NCI-H146 (cell line): ENCODE data around the gene BFSP2.
A peak's percentile ranks its signal among the peaks of the same experiment; 100 is the strongest.

ENCODE experiments used
- DNase-seq: peaks from one replicate; lab custom pipeline; 2025; lab: John Stamatoyannopoulos, UW

BFSP2 gene, protein sequence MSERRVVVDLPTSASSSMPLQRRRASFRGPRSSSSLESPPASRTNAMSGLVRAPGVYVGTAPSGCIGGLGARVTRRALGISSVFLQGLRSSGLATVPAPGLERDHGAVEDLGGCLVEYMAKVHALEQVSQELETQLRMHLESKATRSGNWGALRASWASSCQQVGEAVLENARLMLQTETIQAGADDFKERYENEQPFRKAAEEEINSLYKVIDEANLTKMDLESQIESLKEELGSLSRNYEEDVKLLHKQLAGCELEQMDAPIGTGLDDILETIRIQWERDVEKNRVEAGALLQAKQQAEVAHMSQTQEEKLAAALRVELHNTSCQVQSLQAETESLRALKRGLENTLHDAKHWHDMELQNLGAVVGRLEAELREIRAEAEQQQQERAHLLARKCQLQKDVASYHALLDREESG

DNA sequence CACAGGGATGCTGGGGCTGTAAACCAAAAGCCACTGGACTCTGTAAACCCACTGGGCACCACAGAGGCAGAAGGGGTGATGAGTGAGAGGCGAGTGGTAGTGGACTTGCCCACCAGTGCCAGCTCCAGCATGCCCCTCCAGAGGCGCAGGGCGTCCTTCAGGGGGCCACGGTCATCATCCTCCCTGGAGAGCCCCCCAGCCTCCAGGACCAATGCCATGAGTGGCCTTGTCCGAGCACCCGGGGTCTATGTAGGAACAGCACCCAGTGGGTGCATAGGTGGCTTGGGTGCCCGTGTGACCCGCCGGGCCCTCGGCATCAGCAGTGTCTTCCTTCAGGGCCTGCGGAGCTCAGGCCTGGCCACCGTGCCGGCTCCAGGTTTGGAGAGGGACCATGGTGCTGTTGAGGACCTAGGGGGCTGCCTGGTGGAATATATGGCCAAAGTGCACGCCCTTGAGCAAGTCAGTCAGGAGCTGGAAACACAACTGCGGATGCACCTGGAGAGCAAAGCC, at the start of gene BFSP2:
TSS of gene BFSP2 (plus strand) at position 51 of the 510 bp plus-strand sequence. CDS start at position 79, 28 bp downstream.
- no peak for DNase-seq

DNA sequence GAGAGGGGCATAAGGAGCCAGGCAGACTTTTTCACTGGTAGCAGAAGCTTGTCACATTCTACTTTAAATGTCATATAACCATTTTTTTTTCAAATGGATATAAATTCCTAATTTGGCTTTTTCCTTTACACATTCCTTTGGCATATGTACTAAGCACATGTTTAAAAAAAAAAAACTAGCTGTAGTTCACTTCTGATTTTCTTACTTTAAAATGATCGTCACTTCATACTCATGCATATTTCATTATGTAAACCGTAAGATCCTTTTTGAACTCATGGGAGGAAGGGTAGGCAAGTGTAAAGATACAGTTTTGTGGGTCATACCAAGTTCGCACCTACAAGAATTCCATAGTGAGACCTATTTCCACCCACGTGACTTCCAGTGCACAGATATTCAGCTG, 45.1 kb upstream of the BFSP2 start:
- DNase-seq: no peak

DNA sequence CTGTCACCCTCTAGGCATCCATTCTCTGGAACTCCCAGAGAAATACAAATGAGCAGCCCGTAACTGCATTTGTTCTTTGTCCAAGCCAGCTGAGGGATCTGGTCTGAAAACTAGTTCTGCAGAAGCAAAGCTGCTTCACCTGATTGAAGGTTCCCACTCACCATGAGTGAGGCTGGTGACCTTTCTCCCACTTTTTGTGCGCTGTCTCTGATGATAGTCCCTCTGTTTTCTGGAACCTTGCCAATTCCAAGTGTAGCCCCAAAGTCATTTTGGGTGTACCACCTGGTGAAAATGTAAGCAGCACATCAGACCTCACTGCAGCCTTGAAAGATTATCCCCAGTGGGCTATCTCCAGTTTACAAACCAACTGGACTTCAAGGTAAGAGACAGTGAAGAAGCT, 39.4 kb upstream of the BFSP2 start:
- DNase-seq: no peak

DNA sequence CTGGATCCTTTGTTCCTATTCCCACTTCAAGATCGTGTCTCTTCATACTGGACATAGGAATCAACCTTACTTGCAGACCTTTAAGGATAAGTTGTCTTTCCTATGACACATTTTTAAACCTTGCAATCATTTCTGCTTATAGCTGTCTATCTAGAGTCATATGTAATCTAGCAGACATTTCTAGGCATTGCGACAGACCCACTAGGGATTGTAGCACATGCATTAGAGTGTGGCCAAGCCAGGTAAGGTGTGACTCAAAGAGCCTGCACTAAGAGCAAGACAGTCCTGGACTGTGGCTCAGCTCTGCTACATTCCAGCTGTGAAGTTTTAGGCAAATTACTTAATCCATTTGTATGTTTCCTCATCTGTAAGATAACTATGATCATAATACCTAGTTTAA, 38.8 kb upstream of the BFSP2 start:
- DNase-seq: no peak

DNA sequence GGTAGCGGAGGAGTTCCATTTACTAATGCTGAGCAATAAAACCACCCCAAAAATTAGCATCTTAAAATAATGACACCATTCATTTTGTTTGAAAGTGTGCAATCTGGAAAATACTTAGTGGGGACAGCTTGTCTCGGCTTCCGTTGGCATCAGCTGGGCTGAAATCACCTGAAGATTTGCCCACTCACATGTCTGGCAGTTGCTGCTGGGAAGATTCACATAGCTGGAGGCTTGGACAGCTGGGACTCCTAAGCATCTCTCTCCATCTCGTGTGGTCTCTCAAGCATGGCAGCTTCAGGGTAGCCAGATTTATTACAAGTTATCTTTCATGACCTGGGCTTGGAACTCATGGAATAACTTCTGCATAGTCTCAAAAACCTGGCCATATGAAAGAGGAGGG, 38.4 kb upstream of the BFSP2 start:
- DNase-seq: no peak

DNA sequence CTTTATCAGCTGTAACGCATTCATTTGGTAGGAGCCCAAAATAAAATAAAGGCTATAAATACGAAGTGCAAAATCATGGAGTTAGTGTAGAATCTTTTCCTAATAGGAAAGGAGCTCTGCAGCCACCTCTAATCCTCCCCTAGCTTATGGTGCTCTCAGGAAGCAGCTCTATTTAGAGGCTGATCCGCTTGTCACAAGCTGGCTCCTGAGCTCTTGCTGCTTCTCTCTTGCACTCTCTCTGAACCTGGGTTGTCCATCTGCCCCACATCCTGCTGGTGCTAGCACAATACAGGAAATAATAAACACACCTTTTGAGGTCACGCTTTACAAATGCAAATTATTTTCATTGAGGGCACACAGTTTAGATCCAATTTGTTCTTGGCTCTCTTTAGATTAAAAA, 37.3 kb upstream of the BFSP2 start:
- DNase-seq: peak; percentile 89

DNA sequence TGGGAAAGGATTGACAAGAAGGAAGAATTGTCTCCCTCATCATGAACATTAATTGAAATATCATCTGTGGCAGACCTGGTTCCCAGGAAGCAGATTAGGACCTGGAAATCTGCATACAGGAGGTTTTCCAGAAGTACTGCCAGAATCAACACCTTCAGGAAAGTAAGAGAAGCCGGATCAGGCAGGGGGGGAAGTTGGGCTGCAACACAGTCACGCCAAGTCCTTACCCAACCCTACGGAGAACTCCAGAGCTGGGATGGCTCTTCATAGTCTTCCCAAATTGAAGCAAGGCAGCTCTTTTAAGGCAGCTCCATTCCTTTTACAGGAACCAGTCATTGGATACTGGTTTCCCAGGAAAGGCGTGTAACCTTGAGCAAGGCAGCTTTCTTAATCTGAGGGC, 35.2 kb upstream of the BFSP2 start:
- DNase-seq: no peak

DNA sequence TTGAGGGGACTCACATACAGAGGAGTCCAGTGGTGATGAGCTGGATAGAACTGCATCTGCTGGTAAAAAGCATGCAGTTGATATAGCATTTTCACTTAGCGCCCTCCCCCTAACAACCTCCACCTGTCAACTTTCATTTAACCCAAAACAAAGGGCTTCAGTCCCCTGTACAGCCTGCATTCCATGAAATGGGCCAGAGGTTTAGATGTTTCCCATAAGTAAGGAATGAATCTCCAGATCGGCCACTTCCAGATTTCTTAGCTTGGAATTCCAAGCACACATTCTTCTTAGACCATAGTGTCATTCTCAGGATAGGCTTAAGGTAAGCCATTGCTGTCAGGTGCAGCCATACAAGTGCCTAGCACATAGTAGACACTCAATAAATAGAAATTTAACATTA, 32.9 kb upstream of the BFSP2 start:
- no peak for DNase-seq

DNA sequence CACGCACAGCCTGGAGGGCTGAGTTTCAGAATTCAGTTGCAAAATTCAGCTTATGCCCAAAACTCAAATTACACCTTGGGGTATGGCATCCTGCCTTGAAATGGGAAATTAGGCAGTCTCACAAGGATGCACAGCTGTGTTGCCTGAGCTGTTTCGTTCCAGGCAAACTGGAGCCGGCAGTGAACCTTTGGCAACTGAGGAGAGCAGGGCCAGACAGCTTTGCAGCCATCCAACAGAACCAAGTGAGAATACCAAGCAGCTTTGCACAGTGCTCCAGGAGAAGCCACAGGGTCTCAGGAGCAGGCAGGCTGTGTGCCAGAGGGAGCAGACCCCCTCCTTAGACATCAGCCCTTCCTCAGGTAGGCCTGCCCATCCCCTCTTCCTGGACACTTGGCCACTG, 32.5 kb upstream of the BFSP2 start:
- DNase-seq: no peak

DNA sequence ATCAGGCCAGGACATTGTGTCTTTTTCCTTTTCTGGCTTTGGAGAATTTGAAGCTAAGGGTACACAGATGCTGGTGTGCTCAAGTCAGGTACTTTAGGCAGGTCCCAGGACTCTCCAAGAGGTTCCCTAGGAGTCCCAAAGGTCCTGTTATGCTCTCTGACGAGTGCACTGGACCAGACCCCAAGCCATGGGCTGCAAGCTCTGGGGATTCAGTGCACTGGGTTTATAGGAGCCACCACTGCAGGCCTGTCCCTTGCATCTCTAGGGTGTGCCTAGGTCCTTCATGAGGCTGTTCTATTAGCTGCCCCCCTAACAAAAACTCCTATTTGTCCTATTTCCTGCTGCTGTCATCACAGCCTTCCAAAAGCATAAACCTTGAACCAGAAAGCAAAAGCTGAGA, 31.9 kb upstream of the BFSP2 start:
- no peak for DNase-seq

DNA sequence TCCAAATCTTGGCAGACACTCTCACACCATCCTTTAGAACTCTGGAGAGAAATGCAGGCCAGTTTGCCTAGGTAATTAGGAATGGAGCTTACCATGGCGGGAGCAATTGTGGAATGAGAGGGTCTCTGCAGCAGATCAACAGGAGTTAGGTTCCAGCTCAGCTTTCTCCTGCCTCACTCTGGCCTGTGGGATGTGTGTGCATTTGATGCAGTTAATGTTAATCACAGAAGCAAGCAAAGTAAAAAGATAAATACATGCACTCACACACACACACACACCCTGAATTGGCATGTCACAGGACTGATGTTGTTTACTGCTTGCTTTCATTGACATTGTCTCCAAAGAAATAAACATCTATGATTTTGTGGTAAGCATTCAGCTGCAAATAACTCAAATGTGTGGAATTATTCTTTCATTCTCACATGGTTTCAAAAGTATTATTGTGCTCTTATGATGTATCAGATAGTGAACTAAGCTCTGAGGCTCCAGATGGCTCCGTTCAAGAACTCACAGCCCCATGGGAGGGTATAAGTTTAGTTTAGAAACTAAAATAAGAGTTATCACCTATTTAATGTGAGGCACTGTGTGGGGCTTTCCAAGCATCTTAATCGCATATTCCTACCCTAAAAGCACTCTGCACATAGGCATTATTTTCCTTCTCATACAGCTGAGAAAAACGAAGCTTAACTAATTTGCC, 31.3 kb upstream of the BFSP2 start:
- DNase-seq: no peak

DNA sequence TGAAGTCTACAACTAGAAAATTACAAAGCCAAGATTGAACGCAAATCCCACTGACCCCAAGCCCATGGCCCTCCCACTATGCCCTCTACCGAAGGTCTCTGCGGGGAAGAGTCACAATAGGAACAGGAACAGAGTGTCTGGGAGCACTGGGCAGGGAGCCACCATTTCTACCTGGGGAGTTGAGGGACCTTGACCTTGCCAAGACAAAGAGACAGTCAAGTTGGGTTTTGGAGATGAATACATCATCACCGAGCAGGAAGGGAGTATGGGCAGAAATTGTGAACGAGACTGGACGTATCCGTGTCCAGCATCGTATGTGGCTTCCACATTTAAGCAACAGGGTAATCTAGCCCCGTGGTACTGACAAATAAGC, 30.8 kb upstream of the BFSP2 start:
- no peak for DNase-seq

DNA sequence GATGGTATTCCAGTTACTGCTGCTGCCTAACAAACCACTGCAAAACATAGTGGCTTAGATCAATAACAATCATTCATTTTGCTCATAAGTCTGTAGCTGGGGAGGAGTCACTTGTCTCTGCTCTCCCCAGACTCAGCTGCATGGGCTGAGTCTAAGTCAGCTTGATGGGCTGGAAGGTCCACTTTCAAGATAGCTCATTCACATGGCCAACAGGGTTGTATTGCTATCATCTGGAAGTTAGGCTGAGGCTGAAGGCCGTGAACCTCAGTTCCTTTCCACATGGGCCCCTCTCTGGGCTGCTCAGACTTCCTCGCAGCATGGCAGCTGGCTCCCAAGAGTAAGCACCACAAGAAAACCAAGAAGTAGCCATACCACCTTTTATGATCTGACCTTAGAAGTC, 28.7 kb upstream of the BFSP2 start:
- no peak for DNase-seq

DNA sequence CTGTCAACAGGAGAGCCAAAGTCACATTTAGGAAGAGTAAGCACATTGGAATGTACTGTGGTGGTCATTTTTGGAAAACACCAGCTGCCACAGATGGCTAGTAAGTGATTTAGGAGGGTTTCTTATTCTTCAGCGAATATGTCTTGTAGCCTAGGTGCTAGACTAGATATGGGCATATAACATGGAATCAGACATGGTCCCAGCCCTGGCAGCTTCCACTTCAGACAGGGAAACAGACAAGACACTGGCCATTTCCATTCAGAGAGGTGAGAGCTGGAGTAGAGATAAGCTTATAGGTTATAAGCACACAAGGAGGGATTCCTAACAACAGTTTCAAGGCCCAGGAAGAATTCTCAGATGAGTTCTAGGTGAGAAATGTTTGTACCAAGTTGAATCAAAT, 28.2 kb upstream of the BFSP2 start:
- no peak for DNase-seq

DNA sequence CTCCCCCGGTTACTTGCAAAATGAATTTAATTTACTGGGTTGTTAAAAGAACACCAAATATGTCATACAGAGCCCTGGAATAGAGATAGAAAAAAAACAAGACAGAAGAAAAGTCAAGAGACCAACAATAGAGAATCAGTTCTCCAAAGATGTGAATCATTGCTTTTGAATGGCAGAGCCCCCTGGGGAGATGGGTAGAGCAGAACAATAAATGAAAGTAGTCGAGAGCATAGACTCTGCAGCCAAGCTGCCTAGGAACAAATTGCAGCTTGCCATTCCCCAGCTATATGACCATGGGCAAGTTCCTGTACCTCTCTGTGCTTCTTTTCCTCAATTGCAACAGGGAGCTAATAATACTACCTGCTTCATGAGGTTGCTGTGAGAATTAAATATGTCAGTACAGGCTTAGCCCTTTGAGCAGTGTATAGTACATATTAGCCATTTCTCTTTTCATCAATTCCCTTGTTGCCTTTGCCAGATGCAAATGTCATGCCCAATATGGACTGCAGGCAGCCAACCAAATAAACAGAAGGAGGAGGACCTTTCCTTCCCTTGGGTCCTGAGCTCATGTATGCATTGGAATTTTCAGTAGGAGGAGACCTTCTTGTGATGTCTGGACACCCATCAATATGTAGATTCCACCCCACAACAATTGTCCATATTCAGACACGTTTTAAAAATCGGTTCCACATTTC, 25.0 kb upstream of the BFSP2 start:
- peak; percentile 44 for DNase-seq

DNA sequence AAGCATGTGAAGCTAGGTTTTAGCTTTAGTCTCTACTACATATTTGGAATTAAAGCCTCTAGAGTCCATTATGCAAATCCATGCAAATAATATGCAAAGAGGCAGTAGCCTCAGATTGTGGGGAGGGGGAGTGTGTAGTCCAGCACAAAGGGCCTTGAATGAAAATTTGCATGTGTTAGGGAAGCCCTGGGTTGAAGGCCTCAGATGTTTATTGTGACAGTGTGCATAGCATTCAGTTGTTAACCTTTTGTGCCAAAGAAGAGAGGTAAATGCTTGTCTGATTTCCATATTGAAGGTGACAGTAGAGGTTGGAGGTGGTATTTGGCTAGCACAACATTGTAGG, 24.5 kb upstream of the BFSP2 start:
- no peak for DNase-seq

DNA sequence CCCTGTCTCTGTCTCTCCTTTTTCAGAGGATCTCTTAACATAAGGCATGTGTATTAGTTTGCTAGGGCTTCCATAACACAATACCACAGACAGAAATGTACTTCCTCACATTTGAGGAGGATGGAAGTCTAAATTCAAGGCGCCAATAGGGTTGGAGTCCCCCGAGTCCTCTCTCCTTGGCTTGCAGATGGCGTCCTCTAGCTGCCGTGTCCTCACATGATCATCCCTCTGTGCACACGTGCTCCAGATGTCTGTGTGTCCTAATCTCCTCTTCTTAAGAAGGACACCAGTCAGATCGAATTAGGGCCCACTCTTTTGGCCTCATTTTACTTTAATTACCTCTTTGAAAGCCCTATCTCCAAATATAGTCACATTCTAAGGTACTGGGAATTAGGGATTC, 23.0 kb upstream of the BFSP2 start:
- DNase-seq: peak; percentile 15

DNA sequence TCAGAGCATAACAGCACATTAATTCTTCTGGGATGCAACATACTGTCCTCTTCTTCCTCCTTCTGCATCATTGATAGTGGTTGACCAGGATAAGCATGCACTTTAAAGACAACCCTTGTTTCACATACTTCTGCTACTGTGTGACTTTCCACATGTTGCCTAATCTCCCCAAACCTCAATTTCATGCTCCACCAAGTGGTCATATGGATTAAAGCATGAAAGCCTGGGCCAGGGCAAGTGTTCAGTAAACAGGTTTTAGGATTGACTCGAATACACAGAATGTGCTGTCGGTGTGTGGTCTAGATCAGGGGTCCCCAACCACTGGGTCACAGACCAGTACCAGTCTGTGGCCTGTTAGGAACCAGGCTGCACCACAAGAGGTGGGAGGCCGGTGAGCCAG, 22.5 kb upstream of the BFSP2 start:
- peak; percentile 43 for DNase-seq

DNA sequence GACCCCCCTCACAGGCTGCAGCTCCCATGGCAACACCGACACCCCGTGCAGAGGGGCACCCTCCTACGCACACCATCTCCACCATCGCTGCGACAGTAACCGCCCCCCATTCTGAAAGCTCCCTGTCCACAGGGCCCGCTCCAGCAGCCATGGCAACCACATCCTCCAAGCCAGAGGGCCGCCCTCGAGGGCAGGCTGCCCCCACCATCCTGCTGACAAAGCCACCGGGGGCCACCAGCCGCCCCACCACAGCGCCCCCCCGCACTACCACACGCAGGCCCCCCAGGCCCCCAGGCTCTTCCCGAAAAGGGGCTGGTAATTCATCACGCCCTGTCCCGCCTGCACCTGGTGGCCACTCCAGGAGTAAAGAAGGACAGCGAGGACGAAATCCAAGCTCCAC, 19.9 kb upstream of the BFSP2 start:
- no peak for DNase-seq

DNA sequence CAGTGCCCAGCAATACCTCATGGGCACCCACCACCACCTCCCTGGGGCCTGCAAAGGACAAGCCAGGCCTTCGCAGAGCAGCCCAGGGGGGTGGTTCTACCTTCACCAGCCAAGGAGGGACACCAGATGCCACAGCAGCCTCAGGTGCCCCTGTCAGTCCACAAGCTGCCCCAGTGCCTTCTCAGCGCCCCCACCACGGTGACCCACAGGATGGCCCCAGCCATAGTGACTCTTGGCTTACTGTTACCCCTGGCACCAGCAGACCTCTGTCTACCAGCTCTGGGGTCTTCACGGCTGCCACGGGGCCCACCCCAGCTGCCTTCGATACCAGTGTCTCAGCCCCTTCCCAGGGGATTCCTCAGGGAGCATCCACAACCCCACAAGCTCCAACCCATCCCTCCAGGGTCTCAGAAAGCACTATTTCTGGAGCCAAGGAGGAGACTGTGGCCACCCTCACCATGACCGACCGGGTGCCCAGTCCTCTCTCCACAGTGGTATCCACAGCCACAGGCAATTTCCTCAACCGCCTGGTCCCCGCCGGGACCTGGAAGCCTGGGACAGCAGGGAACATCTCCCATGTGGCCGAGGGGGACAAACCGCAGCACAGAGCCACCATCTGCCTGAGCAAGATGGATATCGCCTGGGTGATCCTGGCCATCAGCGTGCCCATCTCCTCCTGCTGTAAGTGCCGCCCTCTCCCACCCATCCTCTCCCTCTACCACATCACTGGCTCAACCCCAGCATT, 19.2 kb upstream of the BFSP2 start:
- no peak for DNase-seq

DNA sequence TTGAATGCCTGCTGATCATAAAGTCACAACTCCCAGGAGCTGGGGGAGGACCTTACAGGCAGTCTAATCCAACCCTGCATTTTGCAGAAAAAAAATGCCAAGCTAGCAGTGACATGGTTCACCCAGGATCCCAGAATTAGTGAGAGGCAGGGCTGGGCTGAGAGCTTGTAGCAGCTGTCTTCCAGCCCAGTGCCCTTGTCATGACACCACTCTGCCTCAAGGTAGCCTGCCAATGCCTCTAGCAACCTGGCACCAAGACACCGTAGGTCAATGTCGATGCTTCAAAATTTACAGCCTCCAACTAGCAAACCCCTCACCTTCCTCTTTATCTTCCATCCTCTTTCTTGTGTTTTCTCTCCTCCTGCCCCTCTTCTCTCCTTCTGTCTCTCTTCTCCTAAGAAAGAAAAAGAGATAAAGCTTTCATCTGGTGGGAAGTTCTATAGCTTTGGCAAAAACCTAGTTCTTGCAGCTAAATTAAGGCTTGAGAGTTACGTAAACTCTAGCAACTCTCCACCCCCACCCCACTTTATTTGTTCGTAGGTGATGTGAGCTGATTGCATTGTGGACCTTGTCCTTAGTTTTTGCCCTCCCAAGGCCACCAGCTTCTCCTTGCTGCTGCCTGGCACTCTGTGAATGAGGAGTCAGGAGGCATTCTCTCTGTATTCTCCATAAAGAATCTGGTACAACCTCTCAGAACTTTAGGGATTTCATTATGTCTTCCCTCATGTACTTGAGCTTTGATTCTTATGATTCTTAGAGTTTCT, 18.3 kb upstream of the BFSP2 start:
- DNase-seq: no peak

DNA sequence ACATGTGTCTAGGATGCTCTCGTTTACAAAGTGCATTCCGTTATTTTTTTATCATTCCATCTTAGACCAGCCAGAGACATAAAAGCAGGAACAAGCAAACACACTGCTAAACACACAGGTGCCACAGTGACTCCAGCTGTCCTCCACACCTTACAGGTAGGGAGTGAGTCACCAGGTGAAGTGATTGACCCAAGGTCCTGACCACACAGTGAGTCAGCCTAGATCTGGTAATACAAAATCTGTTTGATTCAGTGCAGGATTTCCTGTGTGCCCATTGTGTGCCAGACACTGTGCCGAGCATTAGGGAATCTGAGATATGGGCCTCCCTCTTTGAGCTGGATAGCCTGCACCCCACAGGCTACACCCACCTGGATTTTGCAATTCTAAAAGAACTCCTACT, 16.7 kb upstream of the BFSP2 start:
- peak; percentile 20 for DNase-seq
